HG02642 (cell line): ENCODE results near the gene FCHSD2.
"Not testable (repeated sequence)": the region's sequence is repeated elsewhere in the genome, so short reads cannot be mapped to it uniquely, and the experiment has no call there.

Source experiments
- ATAC-seq: cut with Tn5 transposase; IDR thresholded peaks from one replicate; pipeline ENCODE4 v1.9.1; 2021; ENCODE audit warnings: mild to moderate bottlenecking; ENCODE audit not compliant: unreplicated experiment, poor library complexity

FCHSD2 gene

DNA sequence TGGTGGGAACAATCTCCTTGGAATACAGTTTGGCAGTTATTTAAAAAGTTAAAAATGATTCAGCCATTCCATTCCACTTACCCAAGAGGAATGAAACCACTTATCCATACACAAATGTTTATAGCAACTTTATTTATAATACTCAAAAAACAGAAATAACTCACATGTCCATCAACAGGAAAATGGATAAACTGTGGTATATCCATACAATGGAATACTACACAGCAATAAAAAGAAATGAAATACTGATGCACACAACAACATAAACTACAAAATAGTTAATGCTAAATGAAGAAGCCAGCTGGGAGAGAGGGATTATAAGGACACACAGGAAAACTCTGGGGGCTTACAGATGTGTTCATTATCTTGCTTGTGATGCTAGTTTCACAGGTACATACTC is 64.7 kb downstream of the FCHSD2 start:
- no peak for ATAC-seq

DNA sequence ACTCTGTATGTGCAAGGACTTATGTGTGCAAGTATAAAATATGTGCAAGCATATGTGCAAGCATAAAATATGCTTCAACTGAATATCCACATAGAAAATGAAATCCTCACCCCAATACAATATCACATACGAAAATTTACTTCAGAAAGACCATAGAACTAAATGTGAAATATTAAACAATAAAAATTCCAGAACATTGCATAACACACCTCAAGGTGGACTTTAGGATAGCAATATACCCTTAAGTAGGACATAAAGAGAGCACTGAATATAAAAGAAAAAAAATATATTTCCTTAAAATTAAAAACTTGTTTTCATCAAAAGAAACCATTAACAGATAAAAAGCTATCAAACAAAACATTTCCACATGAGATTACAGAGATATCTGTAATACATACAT is 67.8 kb downstream of the FCHSD2 start:
- no peak for ATAC-seq

DNA sequence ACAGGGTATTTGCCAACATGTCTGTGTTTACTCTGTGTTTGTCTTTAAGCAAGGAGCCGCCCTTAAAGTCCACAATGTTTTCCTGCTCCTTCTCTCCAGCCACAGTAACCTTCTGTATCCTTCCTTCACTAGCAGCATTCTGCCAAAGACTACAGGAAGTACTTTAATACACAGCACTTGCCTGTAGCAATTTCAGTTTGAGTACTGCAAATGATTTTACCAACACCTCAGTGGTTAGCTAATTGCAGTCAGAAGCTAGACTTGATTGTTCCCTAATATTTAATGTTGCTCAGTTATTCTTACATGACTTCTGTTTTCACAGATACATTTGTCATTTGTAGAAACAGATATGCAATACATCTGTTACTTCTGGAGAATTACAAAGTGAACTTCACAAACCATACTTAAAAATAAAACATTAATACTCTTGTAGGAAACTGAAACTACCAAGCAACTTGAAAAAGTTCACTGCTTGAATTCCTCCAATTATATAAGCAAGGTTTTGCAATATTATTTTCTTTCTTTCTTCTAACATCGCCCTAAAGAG is 69.1 kb downstream of the FCHSD2 start:
- peak; percentile 79 for ATAC-seq

DNA sequence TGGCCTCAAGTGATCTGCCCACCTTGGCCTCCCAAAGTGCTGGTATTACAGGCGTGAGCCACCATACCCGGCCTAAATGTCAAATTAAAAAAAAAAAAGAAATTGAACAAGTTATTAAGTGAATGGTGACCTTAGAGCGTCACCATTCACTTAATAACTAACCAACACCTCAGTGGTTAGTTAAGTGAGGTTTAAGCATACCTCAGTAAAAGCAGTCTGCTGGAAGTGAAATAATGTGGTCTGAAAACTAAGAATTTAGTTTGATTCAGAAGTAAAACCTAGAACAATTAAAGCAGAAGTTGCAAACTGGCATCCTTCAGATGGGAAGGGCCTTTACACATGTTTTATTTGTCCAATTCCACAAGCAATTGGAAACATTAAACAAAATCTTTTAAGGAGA is 71.5 kb downstream of the FCHSD2 start:
- no peak for ATAC-seq

DNA sequence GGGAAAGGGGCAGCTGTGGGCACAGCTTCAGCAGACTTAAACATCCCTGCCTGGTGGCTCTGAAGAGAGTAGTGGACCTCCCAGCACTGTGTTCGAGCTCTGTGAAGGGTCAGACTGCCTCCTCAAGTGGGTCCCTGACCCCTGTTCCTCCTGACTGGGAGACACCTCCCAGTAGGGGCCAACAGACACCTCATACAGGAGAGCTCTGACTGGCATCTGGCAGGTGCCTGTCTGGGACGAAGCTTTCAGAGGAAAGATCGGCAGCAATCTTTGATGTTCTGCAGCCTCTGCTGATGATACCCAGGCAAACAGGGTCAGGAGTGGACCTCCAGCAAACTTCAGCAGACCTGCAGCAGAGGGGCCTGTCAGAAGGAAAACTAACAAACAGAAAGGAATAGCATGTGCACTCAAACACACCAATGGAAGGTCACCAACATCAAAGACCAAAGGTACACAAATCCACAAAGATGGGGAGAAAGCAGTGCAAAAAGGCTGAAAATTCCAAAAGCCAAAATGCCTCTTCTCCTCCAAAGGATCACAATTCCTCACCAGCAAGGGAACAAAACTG is 80.2 kb downstream of the FCHSD2 start:
- ATAC-seq, result not testable (repeated sequence)

DNA sequence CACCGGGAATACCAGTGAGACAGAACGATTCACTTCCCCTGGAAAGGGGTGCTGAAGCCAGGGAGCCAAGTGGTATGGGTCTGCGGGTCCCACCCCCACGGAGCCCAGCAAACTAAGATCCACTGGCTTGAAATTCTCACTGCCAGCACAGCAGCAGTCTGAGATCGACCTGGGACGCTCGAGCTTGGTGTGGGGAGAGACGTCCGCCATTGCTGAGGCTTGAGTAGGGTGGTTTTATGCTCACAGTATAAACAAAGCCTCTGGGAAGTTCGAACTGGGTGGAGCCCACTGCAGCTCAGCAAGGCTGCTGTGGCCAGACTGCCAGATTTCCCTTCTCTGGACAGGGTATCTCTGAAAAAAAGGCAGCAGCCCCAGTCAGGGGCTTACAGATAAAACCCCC is 80.7 kb downstream of the FCHSD2 start:
- not testable (repeated sequence) for ATAC-seq

DNA sequence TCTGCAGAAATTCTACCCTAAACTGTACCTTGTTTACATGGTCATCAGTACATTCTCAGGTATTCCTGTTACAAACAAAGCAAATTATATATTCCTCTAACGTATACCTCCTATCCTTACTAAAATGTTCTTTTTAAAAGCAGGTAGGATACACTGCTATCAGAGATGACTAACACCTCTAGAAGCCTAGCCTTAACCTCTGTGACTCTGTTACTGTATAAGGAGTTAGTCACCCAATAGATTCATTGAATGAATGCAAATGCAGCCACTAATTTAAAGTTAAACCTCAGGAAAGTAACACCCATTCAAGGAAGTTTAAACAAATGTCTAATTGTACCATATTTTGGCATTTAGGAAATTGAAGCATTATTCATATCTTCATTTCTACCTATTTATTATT is 82.2 kb downstream of the FCHSD2 start:
- ATAC-seq, result no peak

DNA sequence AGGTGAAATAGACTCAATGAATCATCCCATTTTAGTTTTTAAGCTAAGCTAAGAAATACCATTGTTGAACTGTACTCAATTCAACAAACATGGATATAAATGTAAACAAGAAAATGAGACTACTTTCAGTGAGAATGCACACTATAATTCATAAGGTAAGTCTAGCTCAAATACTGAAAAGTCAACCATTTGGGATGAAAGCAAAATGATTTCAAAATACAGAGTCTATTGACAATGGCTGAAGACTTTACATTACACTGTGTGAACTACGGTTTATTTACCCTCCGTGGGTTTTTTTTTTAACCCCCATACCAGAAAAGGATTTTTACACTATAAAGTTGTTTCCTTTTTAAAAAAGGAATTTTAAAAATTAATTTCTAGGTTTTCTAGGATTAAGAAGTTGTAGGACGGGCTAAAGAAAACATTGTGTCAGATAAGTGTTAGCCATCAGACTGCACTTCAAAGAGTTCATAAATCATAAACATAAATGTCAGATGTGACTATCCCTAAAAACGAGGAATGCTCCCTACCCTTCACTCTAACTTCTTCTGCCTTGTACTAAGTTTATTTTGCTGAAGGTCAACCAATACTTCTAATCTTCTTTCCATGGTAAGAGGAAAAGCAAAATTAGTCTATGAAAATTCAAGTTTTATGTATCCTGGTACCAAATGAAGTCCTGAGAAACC is 83.0 kb downstream of the FCHSD2 start:
- no peak for ATAC-seq

DNA sequence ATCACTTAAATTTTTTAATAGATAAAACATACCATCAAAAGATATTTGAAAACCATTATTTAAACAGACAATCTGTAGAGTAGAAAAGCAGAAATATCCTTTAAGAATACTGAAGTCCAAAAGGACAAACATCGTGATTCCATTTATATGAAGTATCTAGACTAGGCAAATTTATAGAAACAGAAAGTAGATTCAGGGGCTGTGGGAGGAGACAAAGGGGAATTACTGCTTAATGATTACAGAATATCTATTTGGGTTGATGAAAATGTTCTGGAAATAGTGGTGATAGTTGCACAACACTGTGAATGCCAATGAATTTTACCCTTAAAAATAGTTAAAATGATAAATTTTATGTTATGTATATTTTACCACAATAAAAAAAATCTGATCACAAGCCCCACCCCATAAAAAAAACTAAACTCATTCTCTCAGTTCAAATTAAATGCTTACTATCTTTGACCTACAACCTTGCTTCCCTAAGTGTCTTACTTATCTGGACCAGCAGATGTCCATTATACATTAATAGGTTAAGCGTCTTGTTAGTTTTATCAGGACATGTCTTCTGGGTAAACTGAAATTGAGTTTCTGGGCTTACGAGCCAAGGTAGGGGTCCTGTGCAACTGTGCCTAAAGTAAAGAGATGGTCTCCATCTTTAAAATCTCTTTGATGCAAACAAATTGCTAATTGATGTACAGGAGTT is 86.3 kb downstream of the FCHSD2 start:
- no peak for ATAC-seq

DNA sequence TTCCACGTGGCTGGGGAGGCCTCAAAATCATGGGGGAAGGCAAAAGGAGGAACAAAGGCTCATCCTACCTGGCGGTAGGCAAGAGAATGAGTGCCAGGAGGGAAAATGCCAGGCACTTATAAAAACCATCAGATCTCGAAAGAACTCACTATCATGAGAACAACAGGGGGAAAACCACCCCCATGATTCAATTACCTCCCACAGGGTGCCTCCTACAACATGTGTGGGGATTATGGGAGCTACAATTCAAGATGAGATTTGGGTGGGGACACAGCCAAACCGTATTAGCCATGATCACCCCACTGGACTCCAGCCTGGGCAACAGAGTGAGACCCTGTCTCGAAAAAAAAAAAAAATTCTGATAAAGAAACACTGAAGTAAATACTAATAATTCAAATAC is 87.1 kb downstream of the FCHSD2 start:
- no peak for ATAC-seq

DNA sequence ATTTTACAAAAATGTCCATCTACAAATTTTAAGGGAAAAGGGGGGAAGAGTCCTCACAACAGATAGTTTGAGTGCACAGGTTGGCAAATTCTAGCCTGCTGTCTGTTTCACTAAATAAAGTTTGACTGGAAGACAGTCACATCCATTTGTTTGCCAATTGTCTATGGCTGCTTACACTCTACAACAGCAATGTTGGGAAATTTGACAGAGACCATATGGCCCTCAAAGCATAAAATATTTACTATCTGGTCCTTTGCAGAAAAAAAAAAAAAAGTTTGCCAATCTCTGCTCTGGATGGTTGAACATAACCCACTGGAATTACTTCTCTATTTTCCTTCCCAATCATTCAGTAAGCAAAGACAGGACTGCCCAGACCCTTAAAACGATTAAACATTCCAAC is 88.2 kb downstream of the FCHSD2 start:
- no peak for ATAC-seq

DNA sequence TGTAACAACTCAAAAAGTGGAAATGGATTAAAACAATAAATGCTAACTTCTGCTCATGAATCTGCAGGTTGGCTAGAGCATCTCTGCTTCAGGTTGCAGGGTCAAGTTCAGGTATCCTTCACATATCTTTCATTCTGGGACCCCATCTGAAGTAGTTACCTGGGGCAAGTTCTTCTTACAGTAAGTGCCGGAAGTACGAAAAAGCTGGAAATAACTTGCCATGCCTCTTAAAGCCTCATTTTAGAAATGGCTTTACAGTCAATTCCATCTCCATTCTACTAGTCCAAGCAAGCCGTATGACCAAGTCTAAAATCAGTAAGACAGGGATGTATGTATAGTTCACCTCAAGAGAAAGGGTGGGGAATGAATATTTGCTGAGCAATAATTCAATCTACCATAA is 93.7 kb downstream of the FCHSD2 start:
- ATAC-seq, result peak; percentile 15

DNA sequence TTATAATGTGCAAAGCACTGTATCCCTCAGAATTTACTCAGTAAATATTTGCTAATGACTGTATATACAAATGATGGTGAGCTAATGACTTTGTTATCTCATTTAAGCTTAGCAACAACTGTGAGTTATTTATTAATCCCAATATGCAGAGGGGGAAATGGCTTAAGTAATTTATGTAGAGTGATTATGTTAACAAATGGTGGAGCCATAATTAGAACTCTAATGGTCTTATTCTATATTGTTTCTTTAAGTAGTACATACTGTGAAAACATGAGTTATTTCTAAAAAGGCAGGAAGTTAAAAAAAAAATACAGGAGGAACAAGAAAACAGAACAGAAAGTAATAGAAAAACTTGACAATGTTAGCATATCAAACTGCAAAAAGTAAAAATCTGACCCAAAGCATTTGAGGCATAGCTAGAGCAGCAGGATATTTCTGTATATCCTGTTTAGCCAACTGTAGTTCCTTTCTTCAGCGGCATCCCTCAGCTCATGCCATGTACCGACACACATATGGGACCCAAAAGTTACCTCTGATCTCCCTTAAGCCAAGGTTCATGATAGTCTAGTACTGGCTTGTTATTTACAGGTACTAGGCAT is 94.2 kb downstream of the FCHSD2 start:
- peak; percentile 84 for ATAC-seq

DNA sequence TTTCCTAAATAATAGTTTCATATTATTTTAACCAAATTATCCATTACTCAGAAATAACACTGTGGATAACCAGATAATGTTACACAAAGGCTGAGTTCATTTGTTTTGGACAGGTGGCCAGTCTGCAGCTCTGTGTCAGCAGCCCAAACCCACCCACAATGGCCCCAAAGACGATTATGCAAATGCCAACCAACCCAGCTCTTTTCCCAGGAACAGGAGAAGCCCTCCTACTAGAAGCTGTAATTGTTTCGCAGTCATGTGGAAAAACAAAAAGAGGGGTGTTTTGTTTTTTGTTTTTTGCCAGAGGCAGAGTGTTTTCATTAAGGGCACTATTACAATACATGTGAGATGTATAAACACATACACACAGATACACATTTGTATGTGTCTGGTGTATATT is 102.1 kb downstream of the FCHSD2 start:
- ATAC-seq, result no peak

DNA sequence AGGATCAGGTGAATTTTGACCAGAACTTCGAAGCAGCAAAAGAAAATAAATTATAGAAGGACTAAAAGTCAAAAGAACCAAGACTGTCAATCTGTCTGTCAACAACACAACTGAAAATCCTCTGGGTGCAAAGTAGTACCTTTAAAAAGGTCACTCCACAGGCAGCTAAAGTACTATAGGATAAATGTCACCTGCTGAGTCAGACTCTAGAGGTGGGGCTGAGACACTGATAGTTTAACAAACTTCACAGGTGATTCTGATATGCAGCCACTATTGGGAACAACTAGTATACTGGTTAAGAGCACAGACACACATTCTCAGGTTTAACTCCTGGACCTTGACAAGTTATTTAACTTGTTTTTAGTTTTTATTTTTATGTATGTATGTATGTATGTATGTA is 107.3 kb downstream of the FCHSD2 start:
- ATAC-seq, result no peak

DNA sequence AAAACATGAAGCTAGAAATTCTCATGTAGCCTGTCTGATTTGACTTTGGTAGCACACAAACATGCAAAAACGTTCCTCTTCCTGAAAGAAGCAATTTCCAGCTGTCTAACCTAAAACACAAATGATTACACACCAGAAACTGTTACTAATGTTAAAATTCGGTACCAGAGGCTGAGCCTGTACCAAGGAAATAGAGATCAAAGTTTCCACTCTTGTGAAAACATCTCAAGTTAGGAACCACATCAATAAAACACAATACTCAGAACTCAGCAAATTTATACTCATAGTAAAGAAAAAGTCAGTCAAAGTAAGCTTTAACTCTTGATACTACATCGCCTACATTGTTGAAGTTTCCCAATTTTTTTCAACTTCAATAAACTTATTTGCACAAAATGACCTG is 107.8 kb downstream of the FCHSD2 start:
- ATAC-seq, result no peak

DNA sequence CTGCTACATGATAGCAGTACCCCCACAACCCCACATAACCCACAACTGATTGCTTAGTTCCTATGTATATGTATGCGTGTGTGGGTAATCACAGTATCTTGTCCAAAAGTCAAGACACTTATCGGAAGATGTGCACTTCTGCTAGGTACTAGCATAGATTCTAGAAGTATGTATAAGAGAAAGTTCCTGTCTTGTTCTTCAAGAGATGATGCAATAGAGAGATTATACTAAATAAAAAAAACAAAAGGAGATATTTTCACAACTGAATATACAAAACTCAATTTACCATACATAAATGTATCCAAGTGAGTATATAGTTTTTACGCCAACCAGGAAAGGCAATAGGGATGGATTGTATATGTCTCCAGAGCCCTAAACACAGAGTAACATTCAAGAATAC is 112.0 kb downstream of the FCHSD2 start:
- ATAC-seq, result no peak

DNA sequence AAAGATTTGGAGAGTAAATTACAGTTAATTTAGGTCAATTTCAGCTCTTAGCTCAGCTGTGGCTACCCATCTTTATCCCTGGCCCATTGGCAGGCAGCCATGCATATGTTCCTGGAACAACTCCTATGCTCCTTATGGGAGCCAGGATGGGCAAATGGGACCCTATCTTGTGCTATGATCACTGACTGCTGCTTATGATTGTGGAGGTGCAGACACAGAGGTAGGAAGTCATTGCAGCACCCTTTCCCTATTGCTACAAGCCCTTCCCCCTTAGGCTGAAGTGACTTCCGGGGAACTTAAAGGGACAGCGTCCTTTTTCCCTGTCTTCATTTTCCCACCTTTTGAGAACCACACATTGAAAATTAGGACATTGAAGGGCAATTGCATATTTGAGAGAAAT is 112.7 kb downstream of the FCHSD2 start:
- no peak for ATAC-seq

DNA sequence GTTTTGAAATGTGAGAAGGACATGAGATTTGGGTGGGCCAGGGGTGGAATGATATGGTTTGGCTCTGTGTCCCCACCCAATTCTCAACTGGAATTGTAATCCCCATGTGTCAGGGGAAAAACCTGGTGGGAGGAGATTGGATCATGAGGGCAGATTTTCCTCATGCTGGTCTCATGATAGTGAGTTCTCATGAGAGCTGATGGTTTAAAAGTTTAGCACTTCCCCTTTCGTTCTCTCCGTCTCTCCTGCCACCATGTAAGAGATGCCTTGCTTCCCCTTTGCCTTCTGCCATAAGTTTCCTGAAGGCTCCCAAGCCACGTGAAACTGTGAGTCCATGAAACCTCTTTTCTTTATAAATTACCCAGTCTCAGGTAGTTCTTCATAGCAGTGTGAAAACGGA is 113.5 kb downstream of the FCHSD2 start:
- no peak for ATAC-seq

DNA sequence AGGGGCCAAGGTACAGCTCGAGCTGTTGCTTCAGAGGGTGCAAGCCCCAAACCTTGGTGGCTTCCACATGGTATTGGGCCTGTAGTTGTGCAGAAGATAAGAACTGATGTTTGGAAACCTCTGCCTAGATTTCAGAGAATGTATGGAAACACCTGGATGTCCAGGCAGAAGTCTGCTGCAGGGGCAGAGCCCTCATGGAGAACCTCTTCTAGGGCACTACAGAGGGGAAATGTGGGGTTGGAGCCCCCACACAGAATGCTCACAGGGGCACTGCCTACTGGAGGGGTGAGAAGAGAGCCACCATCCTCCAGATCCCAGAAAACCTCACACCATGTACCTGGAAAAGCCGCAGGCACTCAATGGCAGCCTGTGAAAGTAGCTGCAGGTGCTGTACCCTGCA is 114.3 kb downstream of the FCHSD2 start:
- ATAC-seq, result not testable (repeated sequence)

DNA sequence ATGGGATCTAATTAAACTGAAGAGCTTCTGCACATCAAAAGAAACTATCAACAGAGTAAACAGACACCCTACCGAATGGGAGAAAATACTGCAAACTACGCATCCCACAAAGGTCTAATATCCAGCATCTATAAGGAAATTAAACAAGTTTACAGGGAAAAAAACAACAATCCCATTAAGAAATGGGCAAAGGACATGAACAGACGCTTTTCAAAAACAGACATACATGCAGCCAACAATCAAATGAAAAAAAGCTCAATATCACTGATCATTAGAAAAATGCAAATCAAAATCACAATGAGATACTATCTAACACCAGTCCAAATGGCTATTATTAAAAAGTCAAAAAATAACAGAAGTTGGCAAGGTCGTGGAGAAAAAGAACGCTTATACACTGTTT is 117.5 kb downstream of the FCHSD2 start:
- no peak for ATAC-seq
